H1 (cell line): ENCODE data around the gene ABHD16A. TPM values are rescaled to one million over a fixed set of nuclear protein-coding genes. Genes with fewer than 3 reads are reported as not detected.

ENCODE experiments used
- ASH2L ChIP-seq: fragments of 200-600, 300-600 bp; sonication (generic); IDR thresholded peaks from one replicate; pipeline ENCODE4 v1.7.1; 2017; ENCODE audit warnings: low read length
- CTBP2 ChIP-seq: IDR thresholded peaks from 2 replicates; pipeline ENCODE4 v1.7.0; 2011; ENCODE audit warnings: borderline replicate concordance, mild to moderate bottlenecking, moderate library complexity, mixed read lengths, low read length; ENCODE audit not compliant: insufficient read depth, insufficient read length
- CTCF ChIP-seq, 3 experiments: IDR thresholded peaks; 1 replicate in 2 of 3; 2 replicates in 1 of 3; pipeline versions ENCODE4 v1.5.1 to v1.6.1; 2011; ENCODE audit warnings: low read length in 3 of 3, mild to moderate bottlenecking in 3 of 3, inconsistent platforms in 2 of 3, low read depth in 1 of 3, moderate library complexity in 1 of 3; ENCODE audit not compliant: insufficient read depth in 1 of 3; ENCODE audit errors: control extremely low read depth in 1 of 3
- EZH2 ChIP-seq: fragments of 200-600 bp; sonication (generic); IDR thresholded peaks from 2 replicates; pipeline ENCODE4 v1.7.1; 2012; ENCODE audit warnings: low read depth, mild to moderate bottlenecking, moderate library complexity, low read length, inconsistent platforms; ENCODE audit not compliant: severe bottlenecking
- GABPA ChIP-seq: IDR thresholded peaks from 2 replicates; pipeline ENCODE4 v1.6.1; 2011; ENCODE audit warnings: mild to moderate bottlenecking, low read length, moderate library complexity, borderline replicate concordance; ENCODE audit not compliant: insufficient read depth
- SP1 ChIP-seq: IDR thresholded peaks from 2 replicates; pipeline ENCODE4 v1.6.1; 2011; ENCODE audit warnings: low read depth, low read length
- TAF1 ChIP-seq: IDR thresholded peaks from 2 replicates; pipeline ENCODE4 v1.6.1; 2011; ENCODE audit warnings: mild to moderate bottlenecking, low read depth, low read length
- polyA plus RNA-seq, 7 experiments: library from polyadenylated mRNA; depleted of rRNA in 3 of 7; stranded (reverse) in 5 of 7; unstranded in 2 of 7; fragments of >200 nt in 5 of 7; fragments of 200-250 nt in 2 of 7; gene quantifications; 1 replicate in 5 of 7; 2 replicates in 1 of 7; 4 replicates in 1 of 7; pipeline versions ENCODE4 v1.2.1 to v1.2.3, GENCODE V29; 2011 to 2013; ENCODE audit warnings: missing spikeins in 2 of 7, mixed read lengths in 2 of 7
- total RNA-seq: library from RNA; stranded (reverse); fragmentation: NEBNext Ultra II Directional; extraction: Animal tissue kit (Norgen Biotek cat#: 25700); gene quantifications from 2 replicates; pipeline ENCODE4 v1.2.1, GENCODE V29; 2021

The ABHD16A gene
- total and polyA plus RNA-seq, 2 of the 8 experiments (the other 6 are each of a cell fraction or from before 2014, with no cell fraction given) = 32.9 to 40.2 TPM

- TF ChIP-seq GABPA (no peak), CTCF (IDR thresholded peaks at IDR 0.05; ENCODE audit: control extremely low read depth in 1 of 3, insufficient read depth in 1 of 3, low read depth in 1 of 3, low read length in 3 of 3) (no peak), TAF1 (no peak), EZH2 (no peak), ASH2L (no peak), CTBP2 (no peak), SP1 (no peak)
- TF ChIP-seq, all 59 proteins: peak for 0
Observed at GRCh38 chr6:31657406-31658157, 45.5 kb downstream of the ABHD16A start (continued).
